ENCODE data around the gene OR2M2.

GRCh38 chr1:248165186-248165585 is 9.4 kb upstream of the OR2M2 start:
- TF ChIP-seq CREB1 (IDR thresholded peaks at IDR 0.05) (no peak), CTCF (IDR thresholded peaks at IDR 0.05; ENCODE audit: control extremely low read depth in 1 of 3, insufficient read depth in 1 of 3, low read depth in 1 of 3, low read length in 3 of 3) (no peak), ATF3 (IDR thresholded peaks at IDR 0.05; ENCODE audit: insufficient read depth, low read depth, low read length) (no peak)
